CD14-positive monocyte (primary cell): ENCODE measurements around the gene ELAVL1. TPM values are rescaled to one million over a fixed set of nuclear protein-coding genes. Genes with fewer than 3 reads are reported as not detected.

Source experiments
- DNase-seq, 3 donors: peaks; one replicate each; pipeline ENCODE4 v3.0.0-alpha.2; 2011 to 2022
- H2AFZ ChIP-seq: 2 replicates; pipeline ENCODE4 v1.6.0; 2012; ENCODE audit warnings: mild to moderate bottlenecking, low read depth, low read length, inconsistent platforms; ENCODE audit not compliant: insufficient read depth, poor library complexity, severe bottlenecking
- H3K27ac ChIP-seq, 2 donors: 1 replicate in 1 of 2; 2 replicates in 1 of 2; pipeline ENCODE4 v1.5.1; 2012 to 2013; ENCODE audit warnings: low read length in 2 of 2, control low read depth in 1 of 2, inconsistent platforms in 1 of 2, low read depth in 1 of 2, mild to moderate bottlenecking in 1 of 2
- H3K27me3 ChIP-seq, 2 donors: one replicate each; pipeline versions ENCODE4 v1.6.0 to v1.6.1; 2011 to 2013; ENCODE audit warnings: low read length in 2 of 2; ENCODE audit not compliant: control insufficient read depth in 2 of 2, insufficient read depth in 2 of 2
- H3K36me3 ChIP-seq, 2 donors: replicated peaks in 1 of 2; 1 replicate in 1 of 2; 2 replicates in 1 of 2; pipeline versions ENCODE4 v1.5.1 to v1.6.1; 2012 to 2013; ENCODE audit warnings: low read length in 2 of 2, control low read depth in 1 of 2, inconsistent platforms in 1 of 2, mild to moderate bottlenecking in 1 of 2; ENCODE audit not compliant: insufficient read depth in 2 of 2, control insufficient read depth in 1 of 2
- H3K4me1 ChIP-seq, 2 donors: 1 replicate in 1 of 2; 2 replicates in 1 of 2; pipeline versions ENCODE4 v1.5.1 to v1.6.1; 2012 to 2013; ENCODE audit warnings: low read length in 2 of 2, control low read depth in 1 of 2, inconsistent platforms in 1 of 2, mild to moderate bottlenecking in 1 of 2, moderate library complexity in 1 of 2; ENCODE audit not compliant: insufficient read depth in 2 of 2, control insufficient read depth in 1 of 2
- H3K4me2 ChIP-seq: replicated peaks from 2 replicates; pipeline ENCODE3; 2012; ENCODE audit warnings: low read length, moderate library complexity, mild to moderate bottlenecking; ENCODE audit not compliant: poor library complexity, severe bottlenecking; ENCODE audit errors: extremely low read depth
- H3K4me3 ChIP-seq, 3 experiments: fragments of 200-600 bp in 1 of 3; sonication (generic) in 1 of 3; replicated peaks in 1 of 3; 1 replicate in 2 of 3; 2 replicates in 1 of 3; pipeline ENCODE4 v1.5.1; 2011 to 2013; ENCODE audit warnings: low read length in 3 of 3, mild to moderate bottlenecking in 3 of 3, control low read depth in 2 of 3, low read depth in 2 of 3, inconsistent platforms in 1 of 3, moderate library complexity in 1 of 3
- H3K79me2 ChIP-seq: 2 replicates; pipeline ENCODE4 v1.6.0; 2012; ENCODE audit warnings: mild to moderate bottlenecking, control low read depth, inconsistent platforms, low read length, moderate library complexity; ENCODE audit not compliant: insufficient read depth
- H3K9ac ChIP-seq: 2 replicates; pipeline ENCODE4 v1.6.0; 2017; ENCODE audit warnings: low read length, mild to moderate bottlenecking; ENCODE audit not compliant: insufficient read depth, poor library complexity, severe bottlenecking
- H3K9me3 ChIP-seq, 2 donors: replicated peaks in 1 of 2; 1 replicate in 1 of 2; 2 replicates in 1 of 2; pipeline versions ENCODE4 v1.5.1 to v1.6.1; 2012 to 2013; ENCODE audit warnings: low read length in 2 of 2, control low read depth in 1 of 2; ENCODE audit not compliant: control insufficient read depth in 1 of 2, insufficient read depth in 1 of 2
- H4K20me1 ChIP-seq: 2 replicates; pipeline ENCODE4 v1.6.0; 2012; ENCODE audit warnings: mild to moderate bottlenecking, low read length, control low read depth, moderate library complexity; ENCODE audit not compliant: insufficient read depth
- H3K27ac Mint-ChIP-seq, 7 donors: one replicate each; pipeline ENCODE4 v1.8.0; 2020; ENCODE audit warnings: mild to moderate bottlenecking in 7 of 7, mixed read lengths in 7 of 7, moderate library complexity in 6 of 7, inconsistent platforms in 2 of 7
- H3K27me3 Mint-ChIP-seq, 3 donors: one replicate each; pipeline ENCODE4 v1.8.0; 2021 to 2022; ENCODE audit warnings: low read depth in 3 of 3, mild to moderate bottlenecking in 3 of 3, mixed read lengths in 3 of 3, moderate library complexity in 3 of 3, inconsistent platforms in 1 of 3
- H3K36me3 Mint-ChIP-seq, 2 donors: one replicate each; pipeline ENCODE4 v1.8.0; 2020; ENCODE audit warnings: mixed read lengths in 2 of 2, inconsistent platforms in 1 of 2, mild to moderate bottlenecking in 1 of 2
- H3K4me1 Mint-ChIP-seq: one replicate; pipeline ENCODE4 v1.8.0; 2020; ENCODE audit warnings: mild to moderate bottlenecking, mixed read lengths
- H3K4me3 Mint-ChIP-seq, 2 donors: one replicate each; pipeline ENCODE4 v1.8.0; 2020; ENCODE audit warnings: mild to moderate bottlenecking in 2 of 2, mixed read lengths in 2 of 2, moderate library complexity in 1 of 2
- H3K9me3 Mint-ChIP-seq, 7 donors: one replicate each; pipeline ENCODE4 v1.8.0; 2020 to 2022; ENCODE audit warnings: mixed read lengths in 7 of 7, mild to moderate bottlenecking in 6 of 7, moderate library complexity in 6 of 7, inconsistent platforms in 2 of 7
- CTCF ChIP-seq: fragments of 200-600 bp; IDR thresholded peaks from one replicate; pipeline ENCODE4 v1.8.0; 2022; ENCODE audit warnings: antibody characterized with exemption, mild to moderate bottlenecking
- WGBS: methylation state at CpG from one replicate; pipeline ENCODE4 v1.1.5; 2013; ENCODE audit warnings: missing lambda C conversion rate; ENCODE audit not compliant: insufficient coverage; 5-methylcytosine and 5-hydroxymethylcytosine counted together
- intact Hi-C, 2 donors: fragments of 100-400 bp; cut with micrococcal nuclease; formaldehyde crosslinking; loops; one replicate each; pipeline versions ENCODE4 v1.15.0 to v1.15.1; 2023
- polyA plus RNA-seq, 3 donors: library from polyadenylated mRNA; depleted of rRNA in 1 of 3; unstranded in 2 of 3; stranded (reverse) in 1 of 3; fragments of 300-500 nt in 2 of 3; fragments of >200 nt in 1 of 3; fragmentation: Illumina TruSeq in 2 of 3; gene quantifications; 1 replicate in 2 of 3; 2 replicates in 1 of 3; pipeline ENCODE4 v1.2.3, GENCODE V29; 2012 to 2021

Gene ELAVL1
- polyA plus RNA-seq, 3 donors = 25.1 to 31.1 (median 30.7) TPM

DNA sequence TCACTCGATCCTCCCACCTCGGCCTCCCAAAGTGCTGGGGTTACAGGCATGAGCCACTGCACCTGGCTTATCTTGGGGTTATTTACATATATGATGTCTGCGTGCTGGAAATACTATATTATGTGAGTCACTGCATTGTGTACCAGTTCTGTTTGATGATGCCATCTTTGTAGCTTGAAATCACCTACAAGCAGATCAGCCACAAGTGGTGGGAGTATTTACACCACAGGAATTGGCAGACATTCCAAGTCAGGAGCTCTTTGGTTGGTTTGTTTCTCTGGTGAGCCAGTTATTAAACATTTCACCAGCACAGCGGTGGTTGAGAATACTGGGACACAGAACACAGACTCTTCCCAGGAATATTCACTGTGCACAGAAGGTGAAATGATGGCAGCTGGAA lies 57.5 kb downstream of the ELAVL1 start:
- peaks cover 0 to 1% (median 0%) of the 10 kb centered on the region in 7 donors for H3K9me3 Mint-ChIP-seq

DNA sequence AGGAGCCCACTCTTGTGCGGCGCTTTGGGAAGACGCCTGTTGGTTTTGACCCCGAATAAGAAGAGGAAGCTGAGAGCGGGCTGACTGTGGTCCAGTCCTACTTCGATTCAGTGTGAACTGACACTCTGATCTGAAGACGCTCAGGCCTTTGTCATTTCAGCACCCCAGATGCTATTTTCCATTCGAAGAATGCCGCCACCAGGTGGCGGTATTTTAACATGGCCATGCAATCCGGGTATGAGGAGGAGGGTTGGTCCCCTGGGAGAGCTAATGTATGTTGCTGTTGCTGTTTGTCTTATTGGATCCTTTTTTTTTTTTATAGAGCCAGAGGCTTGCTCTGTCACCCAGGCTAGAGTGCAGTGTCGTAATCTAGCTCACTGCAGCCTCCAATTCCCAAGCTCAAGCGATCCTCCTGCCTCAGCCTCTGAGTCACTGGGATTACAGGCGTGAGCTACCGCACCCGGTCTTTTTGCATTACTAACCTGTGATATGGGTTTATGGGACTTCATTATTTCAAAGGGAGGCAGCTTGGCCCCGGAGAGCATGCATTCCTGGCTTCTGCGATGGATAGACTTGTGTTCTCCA lies 61.2 kb downstream of the ELAVL1 start:
- peaks cover 8 to 21% of the 10 kb centered on the region in 2 donors for H3K4me1 ChIP-seq
- no peaks in the 10 kb centered on the region for H3K9me3 ChIP-seq
- peak overlapping the region; percentile 76 for H3K4me2 ChIP-seq
- intact Hi-C loops = loop anchor here (2.0 to 10.0 kb wide), 2 partner anchors 59 to 311 kb away; no protein-coding TSS in a partner anchor
- TF ChIP-seq CTCF = peak; percentile 94
- H2AFZ ChIP-seq = peak overlapping the region; percentile 93
- peak; percentile 84 to 85 (median 84) for DNase-seq
- H3K79me2 ChIP-seq = peaks cover 23% of the 10 kb centered on the region
- Mint-ChIP-seq H3K27ac (peak overlapping the region; percentile 94 to 98 (median 97)), H3K9me3 (peaks cover 0 to 2% (median 0%) of the 10 kb centered on the region in 7 donors), H3K4me3 (peak overlapping the region; percentile 87 to 92), H3K36me3 (peaks cover 10 to 18% of the 10 kb centered on the region in 2 donors), H3K27me3 (peaks cover 0 to 3% (median 0%) of the 10 kb centered on the region in 3 donors), H3K4me1 (peaks cover 18% of the 10 kb centered on the region)
- H3K27me3 ChIP-seq = no peaks in the 10 kb centered on the region
- H3K36me3 ChIP-seq = peaks cover 14 to 16% of the 10 kb centered on the region in 2 donors
- H3K4me3 ChIP-seq = peak overlapping the region; percentile 44 to 84 (median 48)
- no peaks in the 10 kb centered on the region for H4K20me1 ChIP-seq
- peak overlapping the region; percentile 89 for H3K9ac ChIP-seq
- peak overlapping the region; percentile 66 to 91 for H3K27ac ChIP-seq
- 8% methylated on average over 12 of the region's 18 CpGs for WGBS

More for the DNA sequence above, 57.5 kb downstream of the ELAVL1 start:
- peaks cover 0 to 1% (median 1%) of the 10 kb centered on the region in 3 donors for H3K27me3 Mint-ChIP-seq
- H2AFZ ChIP-seq = no peak overlapping the region
- no peak overlapping the region for H3K4me3 ChIP-seq
- no peaks in the 10 kb centered on the region for H3K36me3 Mint-ChIP-seq
- no peaks in the 10 kb centered on the region for H4K20me1 ChIP-seq
- H3K27me3 ChIP-seq = no peaks in the 10 kb centered on the region
- no peaks in the 10 kb centered on the region for H3K36me3 ChIP-seq
- peaks cover 19% of the 10 kb centered on the region for H3K4me1 Mint-ChIP-seq
- no peaks in the 10 kb centered on the region for H3K9me3 ChIP-seq
- H3K4me1 ChIP-seq = peaks cover 6 to 24% of the 10 kb centered on the region in 2 donors
- no peak overlapping the region for H3K27ac ChIP-seq
- no peak overlapping the region for H3K4me3 Mint-ChIP-seq
- H3K9ac ChIP-seq = no peak overlapping the region
- intact Hi-C loops = loop anchor here (5.0 to 10.0 kb wide), 2 partner anchors 54 to 307 kb away; no protein-coding TSS in a partner anchor
- WGBS = 100% methylated on average over 2 of the region's 4 CpGs
- no peak overlapping the region for H3K27ac Mint-ChIP-seq
- no peak for TF ChIP-seq CTCF
- DNase-seq = no peak
- H3K4me2 ChIP-seq = no peak overlapping the region
- peaks cover 2% of the 10 kb centered on the region for H3K79me2 ChIP-seq
